HG03066 (cell line): Measurements from ENCODE around the gene OGFOD2.

Experiments
- ATAC-seq: cut with Tn5 transposase; IDR thresholded peaks from one replicate; pipeline ENCODE4 v1.9.1; 2021; ENCODE audit warnings: low read depth; ENCODE audit not compliant: unreplicated experiment

The OGFOD2 gene

DNA sequence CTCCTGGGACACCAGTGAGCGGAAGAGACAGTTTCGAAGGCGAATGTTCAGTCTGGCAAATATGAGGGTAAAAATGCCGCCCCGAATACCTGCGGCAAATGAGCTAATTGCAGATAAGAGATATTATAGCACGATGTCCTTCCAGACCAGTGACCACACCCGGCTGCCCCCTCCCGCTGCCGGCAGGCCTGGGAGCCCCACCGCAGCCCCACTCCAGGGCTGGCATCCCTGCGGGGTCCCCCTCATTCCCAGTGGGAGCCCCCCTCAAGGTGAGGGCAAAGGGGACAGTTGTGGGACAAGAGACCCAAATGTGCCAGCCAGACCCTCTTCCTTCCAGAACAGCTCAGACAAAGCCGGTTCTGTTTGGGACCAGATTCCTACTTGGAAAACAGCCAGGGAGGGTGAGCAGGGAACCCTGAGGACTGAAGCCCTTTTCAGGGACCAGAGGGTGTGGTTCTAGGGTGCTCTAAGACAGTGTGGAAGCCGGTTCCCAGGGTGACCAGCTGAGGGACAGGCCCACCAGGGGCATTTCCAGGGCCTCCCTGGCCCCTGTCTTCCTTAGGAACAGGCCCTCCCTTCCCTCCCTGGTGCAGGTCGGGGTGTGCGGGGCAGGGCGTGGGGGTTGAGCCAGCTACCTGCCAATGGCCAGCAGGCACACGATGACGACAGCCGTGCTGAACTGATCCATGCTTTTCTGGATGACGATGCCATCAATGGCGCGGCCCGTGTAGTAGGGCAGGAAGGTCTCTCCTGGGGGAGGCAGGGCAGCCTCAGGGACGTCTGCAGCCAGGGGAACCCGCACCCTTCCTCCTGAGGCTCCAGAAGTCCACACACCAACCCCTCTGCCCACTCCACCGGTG is 25.0 kb upstream of the OGFOD2 start:
- no peak for ATAC-seq

DNA sequence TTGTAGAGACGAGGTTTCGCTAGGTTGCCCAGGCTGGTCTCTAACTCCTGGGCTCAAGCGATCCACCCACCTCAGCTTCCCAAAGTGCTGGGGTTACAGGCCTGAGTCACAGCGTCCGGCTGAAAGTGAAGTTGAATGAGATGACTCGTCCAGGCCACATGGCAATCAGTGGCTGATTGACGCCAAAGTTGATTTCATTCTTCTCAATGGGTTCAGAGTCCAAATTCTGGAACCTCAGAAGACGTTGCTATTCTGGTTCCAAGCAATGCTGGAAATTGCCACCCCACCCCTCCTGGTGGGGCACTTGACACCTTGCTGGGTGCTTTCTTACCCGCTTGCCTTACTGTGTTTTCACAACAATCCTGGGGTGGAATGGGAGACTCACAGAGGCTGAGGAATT is 23.6 kb upstream of the OGFOD2 start:
- no peak for ATAC-seq

DNA sequence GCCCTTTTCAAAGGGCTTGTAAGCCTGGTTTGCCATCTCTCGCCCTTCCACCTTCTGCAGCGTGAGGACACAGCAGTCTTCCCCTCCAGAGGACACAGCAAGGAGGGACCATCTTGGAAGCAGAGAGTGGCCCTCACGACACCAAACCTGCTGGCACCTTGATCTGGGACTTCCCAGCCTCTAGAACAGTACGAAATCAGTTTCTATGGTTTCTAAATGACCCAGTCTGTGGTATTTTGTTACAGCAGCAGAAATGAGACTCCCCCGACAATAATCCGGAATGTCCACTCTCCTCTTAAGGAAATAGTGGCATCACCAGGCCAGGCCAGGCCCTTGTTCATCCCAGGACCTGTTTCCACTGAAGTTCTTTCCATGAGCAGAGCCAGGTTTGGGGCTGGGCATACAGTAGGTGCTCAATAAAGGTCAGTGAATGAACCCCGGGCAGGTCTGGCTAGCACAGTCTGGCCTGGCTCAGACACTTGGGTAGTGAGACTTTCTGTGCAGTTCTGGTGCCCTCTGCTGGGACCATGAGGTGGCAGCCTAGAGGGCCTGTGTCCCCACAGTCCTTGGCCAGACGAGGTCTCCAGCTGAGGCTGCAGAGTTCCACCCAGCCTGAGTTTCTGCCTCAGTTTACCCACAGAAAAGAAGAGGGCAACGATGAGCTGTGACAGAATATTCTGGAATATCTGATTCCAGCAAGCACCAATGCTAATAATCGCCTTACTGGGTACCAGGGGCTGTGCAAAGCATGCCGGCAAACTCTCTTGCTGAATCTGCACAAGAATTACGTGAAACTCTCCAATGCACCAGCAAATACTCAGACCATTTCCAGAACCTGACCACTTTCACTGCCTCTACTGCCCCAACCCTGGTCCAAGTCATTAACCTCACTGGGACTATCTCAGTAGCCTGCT is 22.8 kb upstream of the OGFOD2 start:
- no peak for ATAC-seq

DNA sequence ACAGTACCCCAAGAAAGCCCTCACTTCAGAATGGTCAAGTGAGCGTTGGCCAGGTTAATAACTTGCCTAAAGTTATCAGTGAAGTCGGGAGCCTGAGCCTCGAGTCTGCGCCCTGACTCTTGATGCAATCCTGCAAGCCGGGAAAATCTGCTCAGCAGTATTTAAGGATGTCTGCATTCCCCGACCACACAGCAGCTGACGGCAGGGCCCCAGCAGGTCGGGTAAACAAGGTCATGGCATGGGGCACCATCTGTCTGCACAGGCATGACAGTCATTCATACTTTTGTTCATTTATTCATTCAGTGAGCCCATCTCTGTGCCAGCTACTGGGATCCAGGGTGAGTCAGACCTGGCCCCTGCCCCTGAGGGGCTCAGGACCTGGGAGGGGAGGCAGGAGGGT is 19.9 kb upstream of the OGFOD2 start:
- no peak for ATAC-seq

DNA sequence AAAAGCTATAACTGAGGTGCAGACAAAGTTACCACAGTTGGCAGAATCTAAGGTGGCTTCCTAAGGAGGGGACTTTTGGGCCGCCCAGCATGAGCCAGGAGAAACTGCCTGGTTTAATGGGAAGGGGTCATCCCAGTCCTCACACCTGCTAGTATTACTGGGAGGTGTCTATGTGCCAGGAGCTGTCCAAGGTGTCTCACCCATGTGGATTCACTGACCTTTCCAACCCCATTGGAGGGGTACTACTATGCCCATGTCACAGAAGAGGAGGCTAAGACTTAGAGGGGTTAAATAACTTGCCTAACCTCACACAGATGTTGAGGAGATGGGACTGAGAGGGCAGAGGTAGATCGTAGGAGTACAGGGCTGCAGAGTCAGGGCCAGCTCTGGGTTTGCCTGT is 19.0 kb upstream of the OGFOD2 start:
- ATAC-seq: no peak

DNA sequence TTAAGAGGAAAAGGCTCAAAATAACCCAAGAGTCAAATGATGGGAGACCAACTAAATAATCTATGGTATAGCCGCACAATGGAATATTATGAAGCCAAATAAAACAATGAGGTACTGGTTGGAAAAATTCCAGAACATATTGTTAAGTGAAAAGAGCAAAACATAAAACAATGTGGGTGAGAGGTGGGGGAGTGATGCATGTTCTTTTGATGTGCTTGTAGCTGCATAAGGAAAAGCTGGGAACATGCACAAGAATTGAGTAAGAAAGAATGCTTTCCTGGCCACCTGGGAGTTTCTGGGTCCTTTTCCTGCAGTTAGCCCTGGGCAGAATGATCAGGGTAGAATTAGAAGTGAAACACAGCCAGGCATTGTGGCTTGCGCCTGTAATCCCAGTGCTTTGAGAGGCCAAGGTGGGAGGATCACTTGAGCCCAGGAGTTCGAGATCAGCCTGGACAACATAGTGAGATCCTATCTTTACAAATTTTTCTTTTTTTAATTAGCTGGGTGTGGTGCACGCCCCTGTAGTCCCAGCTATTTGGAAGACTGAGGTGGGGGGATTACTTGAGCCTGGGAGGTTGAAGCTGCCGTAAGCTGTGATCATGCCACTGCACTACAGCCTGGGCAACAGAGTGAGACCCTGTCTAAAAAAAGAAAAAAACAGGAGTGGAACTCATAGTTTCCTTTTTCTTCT is 16.7 kb upstream of the OGFOD2 start:
- no peak for ATAC-seq

DNA sequence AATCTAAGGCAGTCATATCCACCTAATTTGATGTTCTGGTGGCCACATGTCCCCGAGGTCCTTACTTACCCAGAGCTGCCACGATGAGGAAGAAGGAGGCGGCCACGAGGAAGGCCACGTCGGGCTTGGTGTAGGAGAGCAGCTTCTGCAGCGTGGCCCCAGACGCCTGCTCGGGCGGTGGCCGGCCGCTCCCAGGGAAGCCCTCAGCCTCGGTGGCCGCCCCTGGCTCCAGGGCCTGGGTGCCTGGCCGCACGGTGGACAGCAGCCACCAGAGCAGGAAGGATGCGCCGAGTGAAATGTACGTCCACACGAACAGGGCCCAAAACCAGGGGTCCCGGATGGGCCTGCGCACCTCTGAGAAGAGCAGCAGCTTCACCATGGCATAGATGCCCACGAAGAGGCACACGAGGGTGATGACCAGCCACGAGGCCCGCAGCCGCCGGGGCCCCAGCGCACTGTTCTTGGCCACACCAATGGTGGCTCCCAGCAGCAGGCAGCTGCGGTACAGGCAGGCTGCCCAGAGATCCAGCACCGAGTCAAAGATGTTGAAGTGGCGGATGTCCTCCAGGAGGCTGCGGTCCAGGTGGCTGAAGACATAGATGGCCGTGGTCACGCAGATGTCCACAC is 15.4 kb upstream of the OGFOD2 start:
- ATAC-seq: no peak

DNA sequence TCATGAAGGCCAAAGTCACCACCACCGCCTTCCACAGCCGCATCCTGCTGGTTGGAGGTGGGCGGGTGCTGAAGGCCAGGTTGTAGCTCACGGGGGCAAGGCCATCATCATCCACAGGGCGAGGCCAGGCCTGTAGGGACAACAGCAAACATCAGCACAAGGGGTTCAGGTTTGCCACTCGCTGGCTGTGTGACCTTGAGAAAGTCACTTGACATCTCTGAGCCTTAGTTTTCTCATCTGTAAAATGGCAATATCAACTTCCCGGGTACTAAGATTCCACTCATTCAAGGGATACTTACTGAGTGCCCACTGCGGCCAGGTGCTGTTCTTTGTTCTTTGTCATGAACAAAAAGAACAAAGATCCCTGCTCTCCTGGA is 14.9 kb upstream of the OGFOD2 start:
- no peak for ATAC-seq

DNA sequence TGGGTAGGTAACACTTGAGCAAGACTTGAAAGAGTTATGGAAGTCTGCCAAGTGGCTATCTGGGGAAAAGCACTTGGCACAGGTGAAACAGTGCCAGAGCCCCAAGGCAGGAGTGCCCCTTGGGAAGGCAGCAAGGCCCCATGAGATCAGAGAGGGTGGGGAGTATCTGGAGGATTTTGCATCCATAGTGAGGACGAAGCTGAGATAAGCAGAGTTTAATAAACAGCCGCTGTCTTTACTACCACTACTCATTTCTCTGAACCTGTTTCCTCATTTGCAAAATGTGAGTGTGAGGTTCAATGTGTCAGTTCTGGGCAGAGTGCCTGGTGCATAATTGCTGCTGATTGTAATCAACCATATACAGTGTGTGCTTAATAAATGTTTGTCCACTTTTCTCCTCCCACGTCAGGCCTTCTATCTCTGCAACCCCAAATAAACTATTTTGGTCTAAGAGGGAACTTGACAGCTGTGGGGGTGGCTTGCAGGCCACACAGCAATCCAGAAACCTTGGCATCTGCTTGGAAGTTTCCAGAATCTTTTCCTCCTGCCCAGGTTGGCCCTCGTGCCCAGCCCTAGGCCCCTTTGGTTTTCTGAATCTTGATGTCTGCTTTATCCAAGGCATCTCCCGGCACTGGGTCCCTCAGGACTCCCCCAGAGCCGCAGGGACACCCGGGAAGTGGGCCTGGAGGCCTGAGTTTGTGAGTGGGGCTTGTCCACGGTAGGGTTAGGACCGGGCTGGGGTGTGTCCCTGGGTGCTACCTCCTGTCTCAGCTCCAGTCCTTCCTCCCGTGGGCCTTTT is 13.3 kb upstream of the OGFOD2 start:
- ATAC-seq: no peak

DNA sequence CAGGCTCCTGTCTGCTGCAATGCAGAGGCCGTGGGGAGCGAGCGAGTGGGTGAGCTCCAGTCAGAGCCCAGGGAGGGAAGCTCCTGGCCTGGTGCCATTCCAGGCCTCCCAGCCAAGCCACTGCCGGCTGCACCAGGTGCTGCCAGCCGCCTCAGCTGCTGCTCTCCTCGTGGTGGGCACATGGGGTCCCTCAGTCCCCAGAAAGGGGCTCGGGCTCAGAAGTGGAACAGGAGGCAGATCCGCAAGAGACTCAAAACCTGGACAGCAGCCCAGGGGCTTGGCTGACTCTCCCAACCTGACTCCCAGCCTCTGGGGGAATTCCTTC is 11.1 kb upstream of the OGFOD2 start:
- ATAC-seq: no peak

DNA sequence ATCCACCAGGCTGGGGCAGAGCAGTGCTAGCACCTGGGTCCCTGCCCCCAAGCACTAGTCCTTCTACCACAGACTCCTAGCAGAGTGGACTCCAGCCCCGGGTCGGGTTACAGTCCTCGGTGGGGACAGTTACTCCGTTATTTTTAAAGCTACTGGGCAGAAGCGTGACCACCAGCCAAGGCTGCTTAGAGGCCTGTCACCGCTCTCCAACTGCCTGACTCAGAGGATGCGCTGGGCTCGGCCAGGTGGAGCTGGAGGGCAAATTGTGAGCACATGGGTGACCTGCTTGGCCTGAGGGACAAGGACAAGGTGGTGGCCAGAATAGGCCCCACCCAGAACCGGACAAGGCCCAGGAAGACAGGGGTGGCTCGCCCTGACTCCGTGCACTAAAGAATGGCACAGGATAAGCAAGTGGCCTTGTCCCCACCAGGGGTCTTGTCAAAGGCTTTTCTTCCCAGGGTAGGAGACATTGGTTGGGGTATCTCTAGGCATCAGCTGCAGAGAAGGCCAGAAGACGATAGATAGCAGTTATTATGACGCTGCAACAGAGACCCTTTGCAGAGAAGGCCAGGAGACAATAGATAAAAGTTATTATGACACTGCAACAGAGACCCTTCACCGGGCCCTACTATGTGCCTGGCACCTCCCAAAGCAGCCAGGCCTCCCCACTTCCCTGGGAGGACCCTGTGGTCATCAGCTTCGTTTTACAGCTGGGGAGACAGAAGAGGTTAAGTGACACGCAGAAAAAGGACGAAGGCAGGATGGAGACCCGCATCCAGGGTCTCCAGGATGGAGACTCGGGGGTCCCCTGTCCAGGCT is 10.4 kb upstream of the OGFOD2 start:
- ATAC-seq: no peak

DNA sequence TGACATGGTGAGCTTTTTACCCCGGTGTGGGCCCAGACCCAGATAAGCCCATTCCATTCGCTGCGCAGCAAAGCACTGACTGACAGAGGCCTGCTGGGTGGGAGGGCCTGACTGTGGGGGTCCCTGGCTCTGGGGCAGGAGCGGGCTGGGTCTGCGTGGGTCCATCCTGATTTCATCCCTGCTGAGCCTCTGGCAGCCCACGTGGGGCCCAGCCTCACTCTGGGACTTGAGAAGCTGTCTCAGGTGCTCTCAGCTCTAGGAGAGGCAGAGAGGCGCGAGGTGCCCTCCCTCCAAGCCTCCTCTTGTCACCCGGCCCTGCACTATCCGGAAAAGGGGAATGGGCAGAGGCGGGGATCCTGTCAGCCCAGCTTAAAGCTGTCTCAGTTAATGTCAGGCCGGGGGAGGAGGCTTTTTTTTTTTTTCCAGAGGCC is 9.7 kb upstream of the OGFOD2 start:
- ATAC-seq: no peak

DNA sequence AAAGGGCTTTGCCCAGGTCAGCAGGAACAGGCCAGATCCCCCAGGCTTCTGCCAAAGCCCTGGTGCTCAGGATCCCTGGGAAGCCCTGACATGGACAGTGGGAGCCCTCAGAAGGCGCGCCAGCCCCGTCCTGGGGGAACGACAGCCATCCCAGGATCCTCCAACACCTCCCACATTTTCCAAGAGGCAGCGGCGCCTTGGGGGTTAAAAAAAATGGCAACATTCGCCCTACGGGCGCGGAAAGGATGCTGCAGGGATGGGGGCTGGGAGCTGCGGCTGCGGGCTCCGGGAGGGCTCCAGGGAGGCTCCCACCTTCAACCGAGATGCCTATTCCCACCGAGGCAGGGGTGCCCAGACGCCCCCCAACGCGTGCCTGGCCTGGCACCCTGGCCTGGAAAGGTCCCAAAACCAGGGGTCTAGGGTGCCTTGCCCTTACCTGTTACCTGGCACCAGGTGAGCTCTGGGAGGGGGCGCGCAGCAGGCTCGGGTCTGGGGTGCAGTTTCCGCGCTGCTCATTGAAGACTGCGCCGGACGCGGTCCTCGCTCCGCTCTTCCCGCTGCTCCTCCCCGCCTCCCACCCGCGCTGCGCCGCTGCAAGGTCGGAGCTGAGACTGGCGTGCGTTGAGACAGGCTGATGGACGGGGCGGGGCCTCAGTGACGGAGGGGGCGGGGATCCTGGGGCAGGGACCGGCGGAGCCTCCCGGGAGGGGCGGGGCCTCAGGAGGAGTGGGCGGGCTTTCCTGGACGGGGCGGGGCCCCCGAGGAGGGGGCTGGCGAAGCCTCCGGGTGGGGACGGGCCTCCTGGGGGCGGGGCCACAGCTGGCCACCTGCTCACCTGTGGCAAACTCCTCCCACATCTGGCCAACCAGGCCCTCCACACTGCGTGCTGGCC is 8.9 kb upstream of the OGFOD2 start, which contains the start of gene ABCB9:
ABCB9 (minus strand) TSS at position 613 of the 892 bp plus-strand sequence. CDS start 6,228 bp downstream, outside the sequence.
- ATAC-seq: peak; percentile 68

DNA sequence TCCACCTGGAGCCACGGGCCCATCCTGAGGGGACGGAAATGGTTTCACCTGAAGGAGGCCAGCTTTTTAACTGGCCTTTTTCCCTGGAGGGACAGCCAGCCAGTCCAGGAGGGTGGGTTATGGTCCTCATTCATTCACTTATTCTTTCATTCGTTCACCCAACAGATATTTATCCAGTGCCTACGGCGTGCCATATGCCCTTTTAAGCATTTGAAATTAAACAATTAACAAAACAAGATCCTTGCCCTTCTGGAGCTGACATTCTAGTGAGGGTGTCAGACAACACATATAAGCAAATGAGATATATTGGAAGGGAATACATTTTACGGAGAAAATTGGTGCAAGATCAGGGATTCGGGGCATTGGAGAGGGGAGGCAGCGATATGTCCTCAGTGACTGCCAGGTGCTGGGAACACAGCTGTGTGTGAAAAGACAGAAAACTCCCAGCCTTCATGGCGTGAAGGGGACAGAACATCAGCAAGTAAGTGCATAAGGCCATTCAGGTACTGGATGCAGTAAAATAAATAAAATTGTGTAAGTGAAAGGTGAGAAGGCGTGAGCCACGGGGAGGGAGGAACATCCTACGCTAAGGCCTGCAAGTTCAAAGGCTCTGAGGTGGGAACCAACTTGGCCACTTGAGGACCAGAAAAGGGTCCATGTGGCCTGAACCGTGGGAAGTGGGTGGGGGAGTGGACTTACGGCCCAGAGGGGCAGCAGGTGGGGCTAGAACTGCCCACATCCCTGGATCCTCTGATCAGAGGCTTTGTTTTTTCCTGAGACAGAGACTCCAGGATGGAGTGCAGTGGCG is 8.1 kb upstream of the OGFOD2 start:
- ATAC-seq: no peak

DNA sequence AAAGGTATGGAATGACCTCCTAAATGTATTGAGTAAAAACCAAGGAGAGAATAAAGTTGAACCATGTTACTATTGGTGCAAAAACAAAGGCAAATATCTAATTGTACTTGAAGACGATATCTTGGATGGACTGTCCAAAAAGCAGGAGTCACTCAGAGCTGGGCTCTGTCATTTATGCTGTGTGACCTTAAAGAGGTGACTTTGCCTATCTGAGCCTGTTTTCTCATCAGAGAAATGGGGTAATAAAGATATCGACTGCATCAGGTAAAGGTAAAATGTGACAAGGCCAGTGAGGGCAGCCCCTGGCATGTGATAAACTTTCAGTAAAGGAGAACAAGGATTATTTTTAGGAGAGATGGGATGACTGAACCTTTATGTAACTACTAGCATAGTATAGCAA is 6.9 kb upstream of the OGFOD2 start:
- ATAC-seq: no peak

DNA sequence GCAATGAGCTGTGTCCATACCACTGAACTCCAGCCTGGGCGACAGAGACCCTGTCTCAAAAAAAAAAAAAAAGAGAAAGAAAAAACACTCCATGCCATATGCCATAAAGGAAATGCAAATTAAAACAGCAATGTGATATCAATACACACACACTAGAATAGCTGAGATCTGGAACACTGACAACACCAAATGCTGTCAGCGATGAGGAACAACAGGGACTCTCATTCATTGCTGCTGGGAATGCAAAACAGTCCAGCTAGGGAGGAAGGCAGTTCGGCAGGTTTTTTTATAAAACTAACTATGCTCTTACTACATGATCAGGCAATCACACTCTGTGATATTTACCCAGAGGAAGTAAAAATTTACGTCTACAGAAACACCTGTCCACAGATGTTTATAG is 5.4 kb upstream of the OGFOD2 start:
- ATAC-seq: no peak

DNA sequence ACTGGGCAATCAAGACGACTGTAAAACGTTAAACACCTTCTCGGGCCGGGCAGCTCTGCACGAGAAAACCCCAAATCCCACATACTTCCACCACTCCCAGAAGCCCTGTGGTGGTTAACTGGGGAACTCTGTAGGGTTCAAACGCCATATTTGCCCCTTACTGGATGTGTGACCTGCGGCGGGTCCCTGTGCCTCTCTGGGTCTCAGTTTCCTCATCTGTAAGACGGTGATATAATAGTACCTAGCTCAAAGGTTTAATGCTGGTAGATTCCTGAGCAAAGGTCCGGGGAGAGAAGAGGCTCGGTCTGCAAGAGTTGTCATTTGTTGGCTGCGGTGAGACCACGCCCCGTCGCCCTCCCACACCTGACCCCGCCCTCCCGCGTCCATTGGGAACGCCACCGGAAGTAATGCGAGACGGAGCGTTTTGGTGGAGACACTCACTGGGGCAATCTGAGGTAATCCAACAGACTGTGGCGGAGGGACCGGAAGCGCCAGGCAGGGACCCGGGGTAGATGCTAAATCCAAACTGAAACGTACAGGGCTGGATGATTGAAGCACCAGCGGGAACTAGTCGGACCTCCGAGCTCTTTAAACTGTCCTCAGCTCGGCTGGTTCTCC is 661 bp upstream of the OGFOD2 start:
- ATAC-seq: peak; percentile 74
